SKM-1 (cell line): ENCODE results near the gene ANKMY1.
"Not testable (repeated sequence)": the region's sequence is repeated elsewhere in the genome, so short reads cannot be mapped to it uniquely, and the experiment has no call there.

ENCODE experiments used
- DNase-seq: peaks from one replicate; lab custom pipeline; 2025; ENCODE audit not compliant: unreplicated experiment; lab: John Stamatoyannopoulos, UW

ANKMY1 gene

GRCh38 chr2:240522406-240522805 lies 35.4 kb downstream of the ANKMY1 start:
- DNase-seq, result no peak

DNA sequence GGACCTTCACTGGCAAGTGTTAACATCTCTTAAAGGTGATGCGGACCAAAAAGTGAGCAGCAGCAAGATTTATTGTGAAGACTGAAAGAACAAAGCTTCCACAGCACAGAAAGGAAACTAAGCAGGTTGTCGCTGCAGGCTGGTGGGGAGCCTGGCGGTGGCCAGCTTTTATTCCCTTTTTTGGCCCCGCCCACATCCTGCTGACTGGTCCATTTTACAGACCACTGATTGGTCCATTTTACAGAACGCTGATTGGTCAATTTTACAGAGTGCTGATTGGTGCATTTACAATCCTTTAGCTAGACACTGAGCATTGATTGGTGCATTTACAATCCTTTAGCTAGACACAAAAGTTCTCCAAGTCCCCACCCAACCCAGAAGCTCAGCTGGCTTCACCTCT lies 35.9 kb downstream of the ANKMY1 start:
- not testable (repeated sequence) for DNase-seq

DNA sequence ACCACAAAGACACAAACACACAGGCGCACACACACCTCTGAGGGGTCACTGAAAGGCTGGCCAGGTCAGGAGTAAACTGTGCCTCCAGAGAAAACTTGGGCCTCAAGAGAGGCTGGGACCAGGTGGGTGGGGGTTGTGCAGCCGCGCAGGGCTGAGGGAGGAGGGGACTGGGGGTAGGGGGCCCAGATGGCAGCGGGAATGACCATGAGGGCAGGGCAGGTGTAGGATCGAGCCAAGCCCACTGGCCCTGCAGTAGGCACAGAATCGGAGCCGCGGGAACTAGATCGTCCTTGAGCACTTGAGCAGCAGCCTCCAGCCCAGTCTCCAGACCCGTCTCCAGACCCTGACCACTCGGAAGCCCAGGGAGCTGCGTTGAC lies 36.8 kb downstream of the ANKMY1 start:
- no peak for DNase-seq

DNA sequence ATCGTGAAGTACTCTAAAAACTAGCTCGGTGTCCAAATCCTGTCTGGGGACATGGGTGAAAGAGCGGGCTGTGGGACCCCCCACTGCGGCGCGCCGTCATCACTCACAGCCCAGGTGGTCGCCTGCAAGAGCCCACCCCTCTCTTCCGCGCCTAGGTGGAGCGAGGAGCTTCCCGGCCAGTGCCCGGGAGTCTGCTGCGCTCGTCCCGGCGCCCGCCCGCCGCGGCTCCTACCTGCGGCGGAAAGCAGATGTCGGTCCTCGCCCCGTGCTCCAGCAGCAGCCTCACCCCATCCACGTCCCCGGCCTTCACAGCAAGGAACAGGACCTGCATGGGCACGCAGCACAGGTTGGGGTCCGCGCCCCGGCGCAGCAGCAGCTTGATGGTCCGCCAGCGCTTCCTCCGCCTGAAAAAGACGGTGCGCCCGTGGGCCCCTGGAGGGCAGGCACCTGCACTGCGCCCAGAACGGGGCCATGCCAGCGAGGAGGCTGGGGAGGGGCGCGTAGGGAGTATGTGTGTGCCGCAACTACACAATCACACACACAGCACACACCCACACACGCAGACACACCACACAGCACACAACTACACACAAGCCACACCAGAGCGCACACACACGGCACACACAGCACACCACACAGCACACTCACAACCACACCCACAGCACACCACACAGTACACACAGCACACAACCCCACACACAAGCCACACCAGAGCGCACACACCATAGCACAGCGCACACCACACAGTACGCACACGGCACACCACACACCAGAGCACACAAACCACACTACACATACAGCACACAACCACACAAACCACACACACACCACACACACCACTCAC lies 37.4 kb downstream of the ANKMY1 start:
- no peak for DNase-seq

GRCh38 chr2:240519396-240520129 lies 38.2 kb downstream of the ANKMY1 start:
- DNase-seq, result no peak

DNA sequence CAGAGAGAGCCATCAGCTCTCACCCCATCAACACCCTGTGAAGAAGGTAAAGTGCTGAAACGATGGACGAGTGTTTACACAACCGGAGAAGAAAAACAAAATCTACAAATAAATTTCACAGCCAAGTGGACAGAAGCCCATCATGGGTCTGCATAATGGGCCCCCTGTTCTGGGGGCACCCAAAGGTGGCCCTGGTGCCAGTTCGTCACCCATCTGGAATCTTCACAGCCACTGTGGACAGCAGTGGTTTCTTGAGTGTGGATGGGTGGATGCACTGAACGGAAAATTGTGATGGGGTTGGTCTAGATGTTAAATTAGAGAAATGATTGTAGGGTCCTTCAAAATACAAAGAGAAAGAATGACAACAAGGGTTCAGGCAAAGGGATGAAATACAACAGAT lies 38.8 kb downstream of the ANKMY1 start:
- no peak for DNase-seq

- DNase-seq, result no peak
Measured at GRCh38 chr2:240517342-240517741, 40.4 kb downstream of the ANKMY1 start.

GRCh38 chr2:240514631-240515030 lies 43.2 kb downstream of the ANKMY1 start:
- no peak for DNase-seq

DNA sequence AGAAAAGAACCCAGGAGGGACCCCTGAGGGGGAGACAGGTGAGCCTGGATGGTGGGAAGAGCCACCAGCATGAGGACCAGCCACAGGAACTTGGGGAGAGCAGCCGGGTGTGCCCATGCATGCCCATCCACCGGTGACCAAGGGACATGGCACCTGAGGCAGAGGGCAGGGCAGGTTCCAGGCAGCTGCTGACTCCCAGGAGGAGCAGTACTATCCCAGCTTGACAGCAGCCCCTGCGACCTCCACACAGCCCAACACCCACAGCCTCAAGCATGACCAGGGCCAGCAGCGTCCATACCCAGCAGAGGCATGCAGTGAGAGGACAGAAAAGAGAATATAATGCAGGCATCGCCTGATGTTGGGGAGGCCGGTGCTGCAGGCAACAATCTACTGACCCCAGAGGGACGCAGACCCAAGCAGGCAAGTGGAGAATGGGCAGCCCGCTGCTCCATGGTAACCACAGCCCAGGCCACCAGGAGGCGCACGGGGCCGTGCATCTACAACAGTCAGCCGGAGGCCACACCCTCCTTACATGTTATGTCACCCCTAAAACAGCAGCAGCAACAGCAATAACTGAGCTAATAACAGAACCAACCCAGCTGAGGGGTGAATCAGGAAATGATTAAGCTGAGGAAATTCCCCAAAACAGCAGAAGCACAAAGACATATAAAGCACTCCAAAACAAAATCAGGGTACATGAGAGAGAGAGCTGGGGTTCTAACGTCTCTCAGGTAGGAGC lies 44.1 kb downstream of the ANKMY1 start:
- peak; percentile 37 for DNase-seq

DNA sequence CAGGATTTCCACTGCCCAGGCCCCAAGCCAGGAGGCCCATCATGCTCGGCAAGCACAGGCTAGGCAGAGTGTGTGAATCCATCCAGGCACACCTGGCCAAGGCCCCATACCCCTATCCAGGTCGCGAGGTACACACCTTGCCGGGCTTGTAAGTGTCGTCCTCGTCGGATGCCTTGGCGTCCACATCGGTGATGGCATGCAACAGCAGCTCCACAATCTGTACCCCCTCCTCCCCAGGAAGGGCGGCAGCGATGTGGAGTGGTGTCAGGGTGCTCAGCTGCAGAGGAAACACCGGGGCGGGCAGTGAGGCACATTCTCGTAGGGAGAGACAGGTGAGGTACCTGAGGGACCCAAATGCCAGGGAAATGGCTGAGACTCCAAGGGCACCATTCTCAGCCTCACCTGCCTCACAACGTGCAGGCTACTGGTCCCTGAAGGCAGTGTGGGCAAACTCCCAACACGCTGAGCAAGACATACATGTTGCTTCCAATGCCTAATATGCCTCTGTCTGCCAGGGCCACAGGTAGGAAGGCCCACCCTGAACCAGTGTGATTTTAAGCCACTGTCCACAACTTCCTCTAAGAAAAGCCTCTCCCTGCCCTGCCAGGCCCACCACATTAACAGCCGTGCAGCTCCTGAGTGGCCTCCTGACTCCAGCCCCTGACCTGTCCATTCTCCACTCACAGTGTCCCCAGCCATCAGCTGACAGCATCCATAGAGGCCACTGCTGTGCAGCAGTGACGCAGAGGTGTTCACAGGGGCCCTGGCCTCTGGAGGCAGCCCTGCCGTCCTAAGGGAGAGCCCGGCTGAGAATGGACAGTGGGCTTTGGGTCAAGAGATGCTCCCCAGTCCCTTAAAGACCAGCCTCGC lies 44.9 kb downstream of the ANKMY1 start:
- no peak for DNase-seq

- no peak for DNase-seq
Measured at GRCh38 chr2:240512109-240512485, 45.7 kb downstream of the ANKMY1 start.

DNA sequence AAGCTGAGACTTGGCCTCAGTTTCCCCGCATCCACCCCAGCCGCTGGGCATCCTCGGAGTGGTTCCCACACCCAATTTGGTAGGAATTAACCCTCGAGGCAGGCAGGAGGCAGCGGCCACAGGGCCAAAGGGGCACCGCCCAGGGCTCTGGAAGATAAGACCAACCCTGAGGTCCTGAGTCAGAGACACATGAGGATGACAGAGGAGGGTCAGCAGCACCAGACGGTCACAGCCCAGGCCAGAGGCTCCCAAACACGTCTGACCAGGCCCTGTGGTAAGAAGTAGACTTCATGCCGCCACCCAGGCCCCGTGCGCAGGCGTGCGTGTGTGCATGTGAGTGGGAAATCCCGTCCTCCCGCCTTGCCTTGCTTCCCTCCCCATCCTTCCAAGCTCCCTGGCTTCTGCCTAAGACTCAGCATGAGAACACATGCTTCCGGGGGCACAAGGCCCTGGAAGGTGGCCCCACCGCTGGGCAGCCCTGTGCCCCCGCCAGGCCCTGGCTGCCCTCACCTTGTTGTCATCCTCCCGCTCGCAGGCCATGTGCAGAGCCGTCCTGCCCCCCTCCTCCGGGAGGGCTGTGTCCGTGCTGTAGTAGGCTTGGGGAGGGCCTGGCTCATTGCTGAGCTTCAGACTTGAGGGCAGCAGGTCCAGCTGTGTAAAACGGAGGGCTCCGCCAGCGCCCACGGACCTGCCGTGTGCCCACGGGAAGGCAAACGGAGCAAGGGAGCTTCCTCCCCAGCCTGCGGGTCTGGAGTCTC lies 46.3 kb downstream of the ANKMY1 start:
- DNase-seq, result no peak

- DNase-seq, result no peak
Measured at GRCh38 chr2:240510513-240511210, 47.1 kb downstream of the ANKMY1 start.

- no peak for DNase-seq
Measured at GRCh38 chr2:240509667-240510512, 47.9 kb downstream of the ANKMY1 start.

DNA sequence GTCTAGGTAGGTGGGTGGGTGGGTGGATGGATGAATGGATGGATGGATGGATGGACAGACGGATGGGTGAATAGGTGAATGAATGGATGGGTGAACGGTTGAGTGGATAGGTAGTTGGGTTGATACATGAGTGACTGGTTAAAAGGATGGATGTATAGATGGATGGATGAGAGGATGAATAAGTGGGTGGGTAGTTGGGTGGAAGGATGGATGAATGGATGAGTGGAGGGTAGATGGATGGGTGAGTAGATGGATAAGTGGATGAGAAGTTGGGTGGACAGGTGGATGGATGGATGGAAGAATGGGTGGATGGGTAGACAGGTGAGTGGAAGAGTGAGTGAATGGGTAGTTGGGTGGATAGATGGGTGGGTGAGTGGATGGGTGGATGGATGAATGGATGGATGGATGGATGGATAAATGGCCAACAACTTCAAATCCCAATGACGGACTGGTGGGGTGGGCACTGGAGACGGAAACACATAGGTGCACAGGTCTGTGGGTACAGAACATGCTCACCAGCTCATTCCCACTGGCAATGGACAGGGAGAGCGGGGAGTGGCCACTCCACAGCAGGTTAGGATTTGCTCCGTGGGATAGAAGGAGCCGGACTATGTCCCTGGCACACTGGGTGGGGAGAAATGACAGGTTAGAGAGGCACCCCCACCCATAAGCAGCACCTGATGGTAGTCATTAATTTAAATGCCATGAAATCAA lies 48.8 kb downstream of the ANKMY1 start:
- no peak for DNase-seq

DNA sequence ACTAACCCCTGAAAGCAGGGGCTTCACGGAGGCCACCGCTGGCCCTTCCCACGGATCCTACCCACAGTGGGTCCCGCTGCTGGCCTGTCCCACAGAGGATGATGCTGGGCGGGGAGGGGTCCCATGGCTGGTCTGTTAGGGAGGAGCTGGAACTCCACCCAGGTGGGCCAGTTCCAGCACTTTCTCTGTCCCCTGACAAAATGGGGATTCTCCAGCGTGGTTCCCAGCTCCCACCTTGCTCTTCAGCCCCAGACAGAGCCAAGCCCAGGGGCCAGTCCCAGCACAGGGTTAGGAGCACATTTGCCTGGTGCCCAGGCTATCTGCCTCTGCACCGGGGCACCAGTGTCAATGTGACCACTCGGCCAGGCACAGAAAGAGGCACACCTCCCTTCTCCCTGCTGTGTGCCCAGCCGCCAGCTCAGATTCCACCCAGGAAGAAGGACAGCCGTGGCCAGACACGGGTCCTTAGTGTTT lies 50.0 kb downstream of the ANKMY1 start:
- DNase-seq, result no peak

GRCh38 chr2:240507060-240507777 lies 50.6 kb downstream of the ANKMY1 start:
- DNase-seq, result no peak
